Endothelial cell of umbilical vein (primary cell): Measurements from ENCODE around the gene C19orf25. TPM values are rescaled to one million over a fixed set of nuclear protein-coding genes. Genes with fewer than 3 reads are reported as not detected.

Source experiments
- BruUV-seq: library from RNA; stranded (reverse); fragments of 400-500 nt; replicated peaks from 2 replicates; lab custom pipeline; 2021; lab: Mats Ljungman, UMichigan
- CTCF ChIA-PET: fragments of 300-600, 350-600 bp; sonication (Branson Sonifier 250); formaldehyde crosslinking; loops from one replicate; lab custom pipeline; 2021; ENCODE audit warnings: antibody characterized with exemption, inconsistent platforms; lab: Charles Lee
- POLR2A ChIA-PET: fragments of 300-600, 350-600 bp; sonication (Branson Sonifier 250); formaldehyde crosslinking; loops from one replicate; lab custom pipeline; 2021; ENCODE audit warnings: antibody characterized with exemption, inconsistent platforms; lab: Charles Lee
- DNase-seq: peaks from one replicate; pipeline ENCODE4 v3.0.0-alpha.2; 2011; ENCODE audit warnings: low read depth, low spot score
- FAIRE-seq: peaks from 2 replicates; lab custom pipeline; 2011; peaks lifted over from hg19 to GRCh38; lab: Jason Lieb, UNC
- H2AFZ ChIP-seq: 2 replicates; pipeline ENCODE4 v1.6.0; 2012; ENCODE audit warnings: low read depth, low read length, control low read depth, inconsistent platforms
- H3K27ac ChIP-seq: 2 replicates; pipeline ENCODE4 v1.5.1; 2011; ENCODE audit warnings: low read depth, mild to moderate bottlenecking, control low read depth, low read length, moderate library complexity; ENCODE audit not compliant: insufficient read depth
- H3K27me3 ChIP-seq, 2 experiments: 2 replicates each; pipeline versions ENCODE4 v1.6.0 to v1.6.1; 2011; ENCODE audit warnings: low read length in 2 of 2, mixed read lengths in 1 of 2; ENCODE audit not compliant: control insufficient read depth in 2 of 2, insufficient read depth in 2 of 2
- H3K36me3 ChIP-seq, 2 experiments: 2 replicates in 1 of 2; 3 replicates in 1 of 2; pipeline ENCODE4 v1.5.1; 2011; ENCODE audit warnings: low read length in 2 of 2, mild to moderate bottlenecking in 1 of 2, moderate library complexity in 1 of 2; ENCODE audit not compliant: control insufficient read depth in 2 of 2, insufficient read depth in 2 of 2; ENCODE audit errors: extremely low read depth in 1 of 2
- H3K4me1 ChIP-seq: 3 replicates; pipeline ENCODE4 v1.5.1; 2011; ENCODE audit warnings: mild to moderate bottlenecking, low read length; ENCODE audit not compliant: control insufficient read depth, insufficient read depth; ENCODE audit errors: extremely low read depth
- H3K4me2 ChIP-seq: 2 replicates; pipeline ENCODE4 v1.6.1; 2011; ENCODE audit warnings: low read length, control low read depth, mixed read lengths; ENCODE audit not compliant: insufficient read depth
- H3K4me3 ChIP-seq, 3 experiments: fragments of 200-600 bp in 1 of 3; sonication (generic), shearing (Covaris generic) in 1 of 3; replicated peaks in 1 of 3; 2 replicates each; pipeline ENCODE4 v1.5.1; 2011 to 2016; ENCODE audit warnings: control low read depth in 3 of 3, low read length in 3 of 3, mild to moderate bottlenecking in 2 of 3, inconsistent platforms in 1 of 3, low read depth in 1 of 3, moderate library complexity in 1 of 3; ENCODE audit not compliant: insufficient read depth in 1 of 3
- H3K79me2 ChIP-seq: 2 replicates; pipeline ENCODE4 v1.6.0; 2012; ENCODE audit warnings: low read length, inconsistent platforms; ENCODE audit not compliant: control insufficient read depth, insufficient read depth
- H3K9ac ChIP-seq: replicated peaks from 2 replicates; pipeline ENCODE3; 2011; ENCODE audit warnings: low read length, control low read depth; ENCODE audit not compliant: insufficient read depth; ENCODE audit errors: extremely low read depth
- H3K9me1 ChIP-seq: replicated peaks from 3 replicates; pipeline ENCODE4 v1.6.0; 2011; ENCODE audit warnings: mild to moderate bottlenecking, low read length; ENCODE audit not compliant: control insufficient read depth, insufficient read depth; ENCODE audit errors: extremely low read depth
- H3K9me3 ChIP-seq: replicated peaks from 2 replicates; pipeline ENCODE4 v1.5.1; 2012; ENCODE audit warnings: low read length, inconsistent platforms; ENCODE audit not compliant: control insufficient read depth, insufficient read depth
- H4K20me1 ChIP-seq: replicated peaks from 2 replicates; pipeline ENCODE3; 2011; ENCODE audit warnings: mild to moderate bottlenecking, low read length; ENCODE audit not compliant: control insufficient read depth, insufficient read depth; ENCODE audit errors: extremely low read depth
- EZH2 ChIP-seq: IDR thresholded peaks from 2 replicates; pipeline ENCODE4 v1.6.1; 2012; ENCODE audit warnings: borderline replicate concordance, low read depth, mild to moderate bottlenecking, moderate library complexity, low read length, inconsistent platforms; ENCODE audit not compliant: severe bottlenecking
- MYC ChIP-seq: IDR thresholded peaks from one replicate; pipeline ENCODE4 v1.6.1; 2011; ENCODE audit warnings: mild to moderate bottlenecking, low read depth, low read length
- POLR2A ChIP-seq: IDR thresholded peaks from 2 replicates; pipeline ENCODE4 v1.6.1; 2012; ENCODE audit warnings: low read depth, mild to moderate bottlenecking, control low read depth, low read length
- dilution Hi-C: fragments of 300-500 bp; cut with MboI; formaldehyde crosslinking; loops from one replicate; pipeline ENCODE4 v1.15.0; 2019; ENCODE audit warnings: low sequenced_read_pairs; ENCODE audit not compliant: extremely low pct_ligation_motif_present
- intact Hi-C: fragments of 100-400 bp; cut with micrococcal nuclease; formaldehyde crosslinking; loops from one replicate; pipeline ENCODE4 v1.10.0; 2022
- polyA plus RNA-seq, 4 experiments: library from polyadenylated mRNA; depleted of rRNA in 3 of 4; stranded (reverse) in 3 of 4; unstranded in 1 of 4; fragments of >200 nt; gene quantifications; 2 replicates each; pipeline versions ENCODE4 v1.2.1 to v1.2.3, GENCODE V29; 2011 to 2012; ENCODE audit warnings: missing spikeins in 1 of 4
- total RNA-seq: library from RNA; stranded (reverse); gene quantifications from 2 replicates; pipeline ENCODE4 v1.2.3, GENCODE V29; 2021
- TF ChIP-seq, protein P1 (sequence below), 2 donors: IDR thresholded peaks; 1 replicate in 1 of 2; 2 replicates in 1 of 2; pipeline ENCODE4 v1.5.1; 2011; ENCODE audit warnings: low read length in 2 of 2, mild to moderate bottlenecking in 2 of 2, moderate library complexity in 2 of 2, control low read depth in 1 of 2, inconsistent platforms in 1 of 2, low read depth in 1 of 2; ENCODE audit not compliant: insufficient read depth in 1 of 2; ENCODE audit errors: extremely low read depth in 1 of 2

Gene C19orf25
- total and polyA plus RNA-seq, 2 donors (not counting 3 experiments of a cell fraction or from before 2014, with no cell fraction given): 28.0 to 34.6 TPM

DNA sequence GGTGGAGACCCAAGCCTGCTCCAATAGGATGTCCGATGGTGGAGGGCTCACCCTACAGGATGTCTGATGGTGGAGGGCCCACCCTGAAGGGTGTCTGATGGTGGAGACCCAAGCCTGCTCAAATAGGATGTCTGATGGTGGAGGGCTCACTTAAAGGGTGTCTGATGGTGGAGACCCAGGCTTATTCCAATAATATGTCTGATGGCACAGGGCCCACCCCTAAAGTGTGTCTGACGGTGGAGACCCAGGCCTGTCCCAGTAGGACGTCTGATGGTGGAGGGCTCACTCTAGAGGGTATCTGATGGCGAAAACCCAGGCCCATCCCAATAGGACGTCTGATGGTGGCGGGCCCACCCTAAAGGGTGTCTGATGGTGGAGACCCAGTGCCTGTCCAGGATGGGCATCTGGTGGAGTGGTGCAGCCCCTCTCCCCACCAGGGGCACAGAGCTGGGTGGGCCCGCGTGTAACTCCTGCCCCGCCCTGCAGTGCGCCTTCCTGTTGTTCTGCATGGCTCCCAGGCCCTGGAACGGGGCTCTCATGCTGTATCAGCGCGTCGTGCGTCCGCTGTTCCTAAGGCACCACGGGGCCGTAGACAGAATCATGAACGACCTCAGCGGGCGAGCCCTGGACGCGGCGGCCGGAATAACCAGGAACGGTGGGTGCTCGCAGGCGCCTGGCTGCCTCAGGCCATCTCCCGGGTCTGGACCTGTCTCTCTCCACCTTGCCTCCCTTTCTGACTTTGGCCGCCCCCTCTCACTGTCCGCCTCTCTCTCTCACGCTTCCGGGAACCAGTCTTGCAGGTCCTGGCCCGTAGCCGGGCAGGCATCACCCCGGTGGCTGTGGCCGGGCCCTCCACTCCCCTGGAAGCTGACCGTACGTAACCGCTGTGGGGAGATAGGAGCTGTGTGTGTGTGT, 17.0 kb upstream of the C19orf25 start:
- H3K27ac ChIP-seq: no peak overlapping the region
- dilution Hi-C loops: no loop called here

More for the DNA sequence above, 17.0 kb upstream of the C19orf25 start:
- Histone ChIP-seq H3K4me3 (no peak overlapping the region), H4K20me1 (no peaks in the 10 kb centered on the region), H3K9me1 (no peaks in the 10 kb centered on the region), H3K9ac (no peak overlapping the region), H3K4me2 (no peak overlapping the region), H3K36me3 (no peaks in the 10 kb centered on the region), H3K27me3 (peaks cover 0 to 6% of the 10 kb centered on the region in 2 experiments), H3K9me3 (no peaks in the 10 kb centered on the region), H3K4me1 (peaks cover 5% of the 10 kb centered on the region), H2AFZ (no peak overlapping the region), H3K79me2 (no peaks in the 10 kb centered on the region)
- no peak for FAIRE-seq
- ChIA-PET CTCF (no interaction called here), POLR2A (no interaction called here)
- no TSS peak for BruUV-seq
- no peak for DNase-seq
- TF ChIP-seq, protein P1, sequence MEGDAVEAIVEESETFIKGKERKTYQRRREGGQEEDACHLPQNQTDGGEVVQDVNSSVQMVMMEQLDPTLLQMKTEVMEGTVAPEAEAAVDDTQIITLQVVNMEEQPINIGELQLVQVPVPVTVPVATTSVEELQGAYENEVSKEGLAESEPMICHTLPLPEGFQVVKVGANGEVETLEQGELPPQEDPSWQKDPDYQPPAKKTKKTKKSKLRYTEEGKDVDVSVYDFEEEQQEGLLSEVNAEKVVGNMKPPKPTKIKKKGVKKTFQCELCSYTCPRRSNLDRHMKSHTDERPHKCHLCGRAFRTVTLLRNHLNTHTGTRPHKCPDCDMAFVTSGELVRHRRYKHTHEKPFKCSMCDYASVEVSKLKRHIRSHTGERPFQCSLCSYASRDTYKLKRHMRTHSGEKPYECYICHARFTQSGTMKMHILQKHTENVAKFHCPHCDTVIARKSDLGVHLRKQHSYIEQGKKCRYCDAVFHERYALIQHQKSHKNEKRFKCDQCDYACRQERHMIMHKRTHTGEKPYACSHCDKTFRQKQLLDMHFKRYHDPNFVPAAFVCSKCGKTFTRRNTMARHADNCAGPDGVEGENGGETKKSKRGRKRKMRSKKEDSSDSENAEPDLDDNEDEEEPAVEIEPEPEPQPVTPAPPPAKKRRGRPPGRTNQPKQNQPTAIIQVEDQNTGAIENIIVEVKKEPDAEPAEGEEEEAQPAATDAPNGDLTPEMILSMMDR (IDR thresholded peaks at IDR 0.05; ENCODE audit: extremely low read depth in 1 of 2, insufficient read depth in 1 of 2, low read depth in 1 of 2, low read length in 2 of 2): no peak
- TF ChIP-seq MYC: no peak
- no peak for TF ChIP-seq EZH2
- no peak for TF ChIP-seq POLR2A
- intact Hi-C loops: no loop called here
